Uterus (tissue), 2 donors: ENCODE measurements around the gene RBMS3.

Source experiments
- CTCF ChIP-seq, 4 experiments: fragments of 200-600 bp in 2 of 4; fragments of 450-650 bp in 2 of 4; sonication (generic) in 2 of 4; IDR thresholded peaks; one replicate each; pipeline ENCODE4 v1.5.1; 2016 to 2019; ENCODE audit warnings: antibody characterized with exemption in 4 of 4, mild to moderate bottlenecking in 2 of 4, moderate library complexity in 1 of 4
- POLR2A ChIP-seq, 2 donors: fragments of 450-650 bp; IDR thresholded peaks; one replicate each; pipeline ENCODE4 v1.6.1; 2016; ENCODE audit warnings: antibody characterized with exemption in 2 of 2, mild to moderate bottlenecking in 1 of 2, moderate library complexity in 1 of 2

- TF ChIP-seq CTCF (IDR thresholded peaks at IDR 0.05) (no peak), POLR2A (IDR thresholded peaks at IDR 0.05) (no peak)
Measured at GRCh38 chr3:29606416-29606815, 325.5 kb downstream of the RBMS3 start.
